ENCODE data around the gene SERINC2. TPM values are rescaled to one million over a fixed set of nuclear protein-coding genes. Genes with fewer than 3 reads are reported as not detected.

Gene SERINC2
- total and polyA plus RNA-seq, 2 experiments from 2014 or later = 20.5 to 23.3 TPM

DNA sequence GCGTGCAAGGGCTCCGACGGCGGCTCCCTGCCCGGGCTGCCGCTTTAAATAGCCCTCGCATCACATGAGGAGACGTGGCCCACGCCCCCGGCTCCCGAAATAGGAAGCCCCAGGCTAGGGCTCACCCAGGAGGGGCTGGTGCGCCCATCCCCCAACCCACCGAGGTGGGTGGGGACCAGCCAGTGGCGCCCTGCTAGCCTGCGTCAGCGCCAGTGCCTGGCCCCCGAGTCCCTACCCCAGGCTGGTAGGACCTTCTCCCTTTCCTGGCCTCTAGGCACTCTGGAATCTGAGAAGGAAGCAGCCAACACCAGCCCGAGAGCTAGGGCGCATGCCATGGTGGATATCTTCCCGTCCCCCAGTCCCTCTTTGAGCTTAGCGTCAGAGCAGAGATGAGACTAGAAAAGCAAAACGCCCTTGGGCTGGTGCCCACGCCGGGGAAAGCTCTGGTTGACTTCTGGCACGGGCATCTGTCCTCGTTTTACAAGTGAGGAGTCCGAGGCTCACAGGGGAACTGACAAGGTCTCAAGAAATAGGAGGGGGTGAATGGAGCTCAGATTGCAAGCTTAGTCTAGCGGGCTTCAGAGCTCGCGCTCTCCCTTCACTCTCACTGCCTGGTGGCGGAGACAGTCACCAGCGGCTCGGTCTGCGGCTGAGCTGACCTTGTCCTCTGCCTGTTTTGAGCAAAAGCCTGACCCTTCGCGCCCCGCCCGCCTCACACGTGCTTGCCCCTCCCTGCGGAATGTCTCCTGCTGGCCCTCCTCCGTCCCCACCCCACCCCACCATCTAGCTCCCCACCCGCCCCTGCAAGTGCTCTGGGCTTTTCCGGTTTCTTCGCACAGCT, 39.7 kb upstream of the SERINC2 start, which contains the start of gene FABP3 (continued):
- TF ChIP-seq, protein P1, sequence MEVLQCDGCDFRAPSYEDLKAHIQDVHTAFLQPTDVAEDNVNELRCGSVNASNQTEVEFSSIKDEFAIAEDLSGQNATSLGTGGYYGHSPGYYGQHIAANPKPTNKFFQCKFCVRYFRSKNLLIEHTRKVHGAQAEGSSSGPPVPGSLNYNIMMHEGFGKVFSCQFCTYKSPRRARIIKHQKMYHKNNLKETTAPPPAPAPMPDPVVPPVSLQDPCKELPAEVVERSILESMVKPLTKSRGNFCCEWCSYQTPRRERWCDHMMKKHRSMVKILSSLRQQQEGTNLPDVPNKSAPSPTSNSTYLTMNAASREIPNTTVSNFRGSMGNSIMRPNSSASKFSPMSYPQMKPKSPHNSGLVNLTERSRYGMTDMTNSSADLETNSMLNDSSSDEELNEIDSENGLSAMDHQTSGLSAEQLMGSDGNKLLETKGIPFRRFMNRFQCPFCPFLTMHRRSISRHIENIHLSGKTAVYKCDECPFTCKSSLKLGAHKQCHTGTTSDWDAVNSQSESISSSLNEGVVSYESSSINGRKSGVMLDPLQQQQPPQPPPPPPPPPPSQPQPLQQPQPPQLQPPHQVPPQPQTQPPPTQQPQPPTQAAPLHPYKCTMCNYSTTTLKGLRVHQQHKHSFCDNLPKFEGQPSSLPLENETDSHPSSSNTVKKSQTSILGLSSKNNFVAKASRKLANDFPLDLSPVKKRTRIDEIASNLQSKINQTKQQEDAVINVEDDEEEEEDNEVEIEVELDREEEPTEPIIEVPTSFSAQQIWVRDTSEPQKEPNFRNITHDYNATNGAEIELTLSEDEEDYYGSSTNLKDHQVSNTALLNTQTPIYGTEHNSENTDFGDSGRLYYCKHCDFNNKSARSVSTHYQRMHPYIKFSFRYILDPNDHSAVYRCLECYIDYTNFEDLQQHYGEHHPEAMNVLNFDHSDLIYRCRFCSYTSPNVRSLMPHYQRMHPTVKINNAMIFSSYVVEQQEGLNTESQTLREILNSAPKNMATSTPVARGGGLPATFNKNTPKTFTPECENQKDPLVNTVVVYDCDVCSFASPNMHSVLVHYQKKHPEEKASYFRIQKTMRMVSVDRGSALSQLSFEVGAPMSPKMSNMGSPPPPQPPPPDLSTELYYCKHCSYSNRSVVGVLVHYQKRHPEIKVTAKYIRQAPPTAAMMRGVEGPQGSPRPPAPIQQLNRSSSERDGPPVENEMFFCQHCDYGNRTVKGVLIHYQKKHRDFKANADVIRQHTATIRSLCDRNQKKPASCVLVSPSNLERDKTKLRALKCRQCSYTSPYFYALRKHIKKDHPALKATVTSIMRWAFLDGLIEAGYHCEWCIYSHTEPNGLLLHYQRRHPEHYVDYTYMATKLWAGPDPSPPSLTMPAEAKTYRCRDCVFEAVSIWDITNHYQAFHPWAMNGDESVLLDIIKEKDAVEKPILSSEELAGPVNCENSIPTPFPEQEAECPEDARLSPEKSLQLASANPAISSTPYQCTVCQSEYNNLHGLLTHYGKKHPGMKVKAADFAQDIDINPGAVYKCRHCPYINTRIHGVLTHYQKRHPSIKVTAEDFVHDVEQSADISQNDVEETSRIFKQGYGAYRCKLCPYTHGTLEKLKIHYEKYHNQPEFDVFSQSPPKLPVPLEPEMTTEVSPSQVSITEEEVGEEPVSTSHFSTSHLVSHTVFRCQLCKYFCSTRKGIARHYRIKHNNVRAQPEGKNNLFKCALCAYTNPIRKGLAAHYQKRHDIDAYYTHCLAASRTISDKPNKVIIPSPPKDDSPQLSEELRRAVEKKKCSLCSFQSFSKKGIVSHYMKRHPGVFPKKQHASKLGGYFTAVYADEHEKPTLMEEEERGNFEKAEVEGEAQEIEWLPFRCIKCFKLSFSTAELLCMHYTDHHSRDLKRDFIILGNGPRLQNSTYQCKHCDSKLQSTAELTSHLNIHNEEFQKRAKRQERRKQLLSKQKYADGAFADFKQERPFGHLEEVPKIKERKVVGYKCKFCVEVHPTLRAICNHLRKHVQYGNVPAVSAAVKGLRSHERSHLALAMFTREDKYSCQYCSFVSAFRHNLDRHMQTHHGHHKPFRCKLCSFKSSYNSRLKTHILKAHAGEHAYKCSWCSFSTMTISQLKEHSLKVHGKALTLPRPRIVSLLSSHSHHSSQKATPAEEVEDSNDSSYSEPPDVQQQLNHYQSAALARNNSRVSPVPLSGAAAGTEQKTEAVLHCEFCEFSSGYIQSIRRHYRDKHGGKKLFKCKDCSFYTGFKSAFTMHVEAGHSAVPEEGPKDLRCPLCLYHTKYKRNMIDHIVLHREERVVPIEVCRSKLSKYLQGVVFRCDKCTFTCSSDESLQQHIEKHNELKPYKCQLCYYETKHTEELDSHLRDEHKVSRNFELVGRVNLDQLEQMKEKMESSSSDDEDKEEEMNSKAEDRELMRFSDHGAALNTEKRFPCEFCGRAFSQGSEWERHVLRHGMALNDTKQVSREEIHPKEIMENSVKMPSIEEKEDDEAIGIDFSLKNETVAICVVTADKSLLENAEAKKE (CRISPR knock-in tag; IDR thresholded peaks at IDR 0.05) = no peak
- no peak for TF ChIP-seq EZH2 (IDR thresholded peaks at IDR 0.05; ENCODE audit: low read depth, unreplicated experiment)
- no peak for TF ChIP-seq NANOG (IDR thresholded peaks at IDR 0.05; ENCODE audit: borderline replicate concordance)
- no peak for TF ChIP-seq STAT1 (IDR thresholded peaks at IDR 0.05; ENCODE audit: unreplicated experiment)
- TF ChIP-seq ETS1 (IDR thresholded peaks at IDR 0.05) = 0 out of 2 replicates have a peak, but pooled peaks have one; percentile 53
- TF ChIP-seq ZNF114 (CRISPR knock-in tag; IDR thresholded peaks at IDR 0.05) = no peak
- TF ChIP-seq, protein P2, sequence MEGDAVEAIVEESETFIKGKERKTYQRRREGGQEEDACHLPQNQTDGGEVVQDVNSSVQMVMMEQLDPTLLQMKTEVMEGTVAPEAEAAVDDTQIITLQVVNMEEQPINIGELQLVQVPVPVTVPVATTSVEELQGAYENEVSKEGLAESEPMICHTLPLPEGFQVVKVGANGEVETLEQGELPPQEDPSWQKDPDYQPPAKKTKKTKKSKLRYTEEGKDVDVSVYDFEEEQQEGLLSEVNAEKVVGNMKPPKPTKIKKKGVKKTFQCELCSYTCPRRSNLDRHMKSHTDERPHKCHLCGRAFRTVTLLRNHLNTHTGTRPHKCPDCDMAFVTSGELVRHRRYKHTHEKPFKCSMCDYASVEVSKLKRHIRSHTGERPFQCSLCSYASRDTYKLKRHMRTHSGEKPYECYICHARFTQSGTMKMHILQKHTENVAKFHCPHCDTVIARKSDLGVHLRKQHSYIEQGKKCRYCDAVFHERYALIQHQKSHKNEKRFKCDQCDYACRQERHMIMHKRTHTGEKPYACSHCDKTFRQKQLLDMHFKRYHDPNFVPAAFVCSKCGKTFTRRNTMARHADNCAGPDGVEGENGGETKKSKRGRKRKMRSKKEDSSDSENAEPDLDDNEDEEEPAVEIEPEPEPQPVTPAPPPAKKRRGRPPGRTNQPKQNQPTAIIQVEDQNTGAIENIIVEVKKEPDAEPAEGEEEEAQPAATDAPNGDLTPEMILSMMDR (conservative IDR thresholded peaks at IDR 0.05; ENCODE audit: low read depth in 2 of 2) = no peak

Data from GM23338 (cell line).